HFF-Myc (cell line): ENCODE measurements around the gene KLHL29.

Experiments used
- DNase-seq: peaks from one replicate; pipeline ENCODE4 v3.0.0-alpha.2; 2011; ENCODE audit warnings: low read depth; ENCODE audit errors: extremely low read depth
- H3K4me3 ChIP-seq: replicated peaks from 2 replicates; pipeline ENCODE4 v1.5.1; 2011; ENCODE audit warnings: low read depth, mild to moderate bottlenecking, control low read depth, low read length
- TF ChIP-seq, protein P1 (sequence below): IDR thresholded peaks from 2 replicates; pipeline ENCODE4 v1.5.1; 2012; ENCODE audit warnings: mild to moderate bottlenecking, low read depth, low read length, control low read depth; ENCODE audit errors: missing control alignments

Gene KLHL29

DNA sequence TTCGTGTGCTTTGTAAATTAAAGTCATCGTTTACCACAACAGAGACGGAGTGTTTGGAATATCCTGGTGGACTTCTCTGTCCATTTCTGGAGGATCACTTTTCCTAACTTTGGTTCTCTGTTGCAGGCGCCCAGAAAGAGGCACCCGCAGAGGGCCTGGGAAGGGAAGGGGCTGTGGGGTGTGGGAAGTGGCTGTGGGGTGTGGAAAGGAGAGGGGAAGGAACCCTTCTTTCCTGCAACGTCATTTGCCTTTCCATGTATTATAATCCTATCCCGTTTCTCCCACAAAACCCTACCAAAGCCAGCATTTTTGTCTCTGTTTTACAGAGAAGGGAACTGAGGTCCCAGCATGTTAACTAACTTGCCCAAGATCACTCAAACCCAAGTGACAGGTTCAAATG lies 210.0 kb downstream of the KLHL29 start:
- no peak for DNase-seq
- no peak overlapping the region for H3K4me3 ChIP-seq
- TF ChIP-seq, protein P1, sequence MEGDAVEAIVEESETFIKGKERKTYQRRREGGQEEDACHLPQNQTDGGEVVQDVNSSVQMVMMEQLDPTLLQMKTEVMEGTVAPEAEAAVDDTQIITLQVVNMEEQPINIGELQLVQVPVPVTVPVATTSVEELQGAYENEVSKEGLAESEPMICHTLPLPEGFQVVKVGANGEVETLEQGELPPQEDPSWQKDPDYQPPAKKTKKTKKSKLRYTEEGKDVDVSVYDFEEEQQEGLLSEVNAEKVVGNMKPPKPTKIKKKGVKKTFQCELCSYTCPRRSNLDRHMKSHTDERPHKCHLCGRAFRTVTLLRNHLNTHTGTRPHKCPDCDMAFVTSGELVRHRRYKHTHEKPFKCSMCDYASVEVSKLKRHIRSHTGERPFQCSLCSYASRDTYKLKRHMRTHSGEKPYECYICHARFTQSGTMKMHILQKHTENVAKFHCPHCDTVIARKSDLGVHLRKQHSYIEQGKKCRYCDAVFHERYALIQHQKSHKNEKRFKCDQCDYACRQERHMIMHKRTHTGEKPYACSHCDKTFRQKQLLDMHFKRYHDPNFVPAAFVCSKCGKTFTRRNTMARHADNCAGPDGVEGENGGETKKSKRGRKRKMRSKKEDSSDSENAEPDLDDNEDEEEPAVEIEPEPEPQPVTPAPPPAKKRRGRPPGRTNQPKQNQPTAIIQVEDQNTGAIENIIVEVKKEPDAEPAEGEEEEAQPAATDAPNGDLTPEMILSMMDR: no peak

DNA sequence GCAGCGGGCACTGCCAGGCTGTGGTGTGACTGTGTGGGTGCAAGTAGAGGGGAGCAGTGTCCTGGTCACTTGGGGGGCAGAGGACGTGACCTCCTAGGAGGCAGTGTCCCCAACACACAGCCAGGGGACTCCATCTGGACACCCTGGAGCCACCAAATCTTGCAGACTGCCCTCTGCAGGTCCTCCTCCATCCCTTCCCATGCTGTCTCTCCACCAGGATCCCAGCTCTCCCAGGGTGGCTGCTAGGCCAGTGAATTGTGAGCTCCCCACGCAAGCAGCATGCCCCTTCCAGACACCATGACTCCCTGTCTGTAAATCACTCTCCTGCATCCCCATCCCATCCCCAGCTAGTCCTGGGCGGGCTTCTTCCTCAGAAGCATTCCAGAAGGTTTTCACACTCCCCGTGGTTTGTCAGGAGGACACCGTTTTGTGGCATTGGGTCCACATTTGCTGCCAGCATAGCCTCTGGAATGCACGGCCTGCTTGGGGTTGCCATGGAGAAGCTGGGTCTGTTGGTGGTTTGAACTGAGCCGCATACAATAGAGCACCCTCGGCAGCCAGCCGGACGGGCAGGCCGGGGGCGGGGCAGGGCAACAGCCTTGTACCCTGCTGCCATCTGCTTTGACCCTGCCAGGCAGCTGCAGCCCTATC lies 210.7 kb downstream of the KLHL29 start:
- DNase-seq: no peak
- TF ChIP-seq, protein P1: no peak
- H3K4me3 ChIP-seq: no peak overlapping the region

DNA sequence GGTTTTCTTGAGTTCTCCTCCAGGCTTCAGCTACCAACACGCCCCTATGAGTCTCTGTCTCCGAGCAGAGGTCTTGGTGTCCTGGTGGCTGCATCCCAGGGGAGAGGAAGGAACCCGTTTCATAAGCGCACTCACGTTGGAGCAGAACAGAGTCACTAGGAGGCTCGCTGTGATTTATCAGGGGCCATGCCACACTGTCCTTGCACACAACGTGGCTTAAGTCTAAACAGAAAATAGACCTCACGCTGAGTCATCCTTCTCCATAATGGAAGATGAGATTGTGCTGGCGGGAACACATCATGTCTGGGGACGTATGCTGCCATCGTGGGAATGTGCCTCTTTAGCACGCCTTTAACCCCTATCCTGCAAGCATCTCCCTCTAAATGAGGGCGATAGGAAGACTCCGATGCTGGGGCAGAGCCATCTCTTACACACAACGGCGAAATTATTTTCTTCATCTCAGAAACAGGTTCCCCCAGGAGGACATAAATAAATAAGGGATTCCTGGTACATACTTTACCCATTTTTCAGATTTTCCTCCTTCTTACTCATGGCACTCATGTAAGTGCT lies 211.4 kb downstream of the KLHL29 start:
- TF ChIP-seq, protein P1: no peak
- H3K4me3 ChIP-seq: no peak overlapping the region
- no peak for DNase-seq

DNA sequence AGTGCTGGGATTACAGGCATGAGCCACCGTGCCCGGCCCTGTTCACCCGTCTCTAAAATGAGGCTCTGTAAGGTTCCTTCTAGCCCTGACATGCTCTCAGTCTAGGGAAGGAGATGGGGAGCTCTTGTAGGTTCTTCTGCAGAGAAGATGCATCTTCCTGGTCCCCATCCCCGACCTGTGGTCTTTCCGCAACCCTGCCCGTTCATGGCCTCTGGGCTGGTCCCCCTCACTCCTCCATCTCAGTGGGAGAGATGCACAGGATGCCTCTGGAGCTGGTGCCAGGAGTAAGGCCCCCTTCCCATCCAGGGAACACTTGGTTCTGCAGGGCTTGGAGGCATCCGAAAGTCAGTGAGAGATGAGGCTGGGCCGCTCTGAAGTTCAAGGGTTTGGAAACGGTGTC lies 212.7 kb downstream of the KLHL29 start:
- TF ChIP-seq, protein P1: no peak
- no peak for DNase-seq
- H3K4me3 ChIP-seq: no peak overlapping the region

DNA sequence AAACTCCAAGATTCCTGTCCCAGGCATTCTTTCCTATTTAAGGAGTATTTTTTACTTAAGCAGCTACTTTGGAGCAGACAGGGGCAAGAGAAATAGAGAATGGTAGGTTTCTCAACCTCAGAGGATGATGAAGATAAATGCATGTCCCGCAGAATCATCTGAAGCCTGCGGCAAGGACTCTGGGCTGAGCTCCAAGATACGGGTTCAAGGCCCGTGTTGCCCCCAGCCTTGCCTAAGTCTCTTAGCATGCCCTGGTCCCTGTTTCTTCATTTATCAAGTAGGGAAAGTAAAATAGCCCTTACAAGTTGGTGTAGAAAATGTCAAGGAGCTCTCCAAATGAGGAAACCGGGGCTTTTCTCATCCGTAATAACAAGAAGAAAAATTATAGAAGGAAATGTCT lies 214.0 kb downstream of the KLHL29 start:
- TF ChIP-seq, protein P1: no peak
- DNase-seq: no peak
- no peak overlapping the region for H3K4me3 ChIP-seq

DNA sequence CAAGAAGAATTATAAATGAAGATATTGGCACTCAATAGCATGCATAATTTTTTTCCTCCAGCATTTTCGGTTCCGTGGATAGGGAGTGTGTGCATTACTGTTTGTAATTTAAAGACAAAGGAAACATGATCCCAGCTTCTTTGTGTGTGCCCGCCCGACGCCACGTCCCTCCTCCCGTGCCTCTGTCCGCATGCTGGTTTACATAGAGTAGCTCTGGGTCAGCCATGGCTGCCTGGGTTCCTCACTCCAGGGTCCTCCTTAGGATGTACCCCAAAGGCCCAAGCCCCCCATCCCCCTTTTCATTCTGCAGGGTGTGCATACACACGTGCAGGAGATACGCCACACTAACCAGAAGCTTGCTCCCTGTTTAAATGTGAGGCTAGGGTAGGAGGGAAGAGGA lies 214.7 kb downstream of the KLHL29 start:
- TF ChIP-seq, protein P1: no peak
- no peak for DNase-seq

DNA sequence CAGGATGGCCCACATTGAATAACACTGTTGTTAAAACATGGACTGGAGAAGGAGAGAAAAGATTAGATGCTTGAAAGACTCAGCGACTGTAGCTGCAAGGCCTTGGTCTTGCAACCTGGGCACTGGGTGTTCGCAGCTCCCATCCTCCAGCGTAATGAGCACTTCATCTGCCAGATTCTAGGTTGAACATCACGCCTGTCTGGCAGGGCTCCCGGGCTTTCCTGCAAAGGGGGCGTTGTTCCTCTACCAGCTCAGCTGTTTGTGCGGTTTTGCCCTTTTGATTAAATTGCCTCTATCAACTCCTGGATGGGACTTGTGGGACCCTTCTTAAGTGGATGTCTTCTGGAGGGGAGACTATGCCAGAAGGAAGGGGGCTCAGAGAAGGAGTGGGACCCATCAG lies 215.4 kb downstream of the KLHL29 start:
- no peak for DNase-seq
- no peak overlapping the region for H3K4me3 ChIP-seq
- TF ChIP-seq, protein P1: no peak

More for the DNA sequence above, 214.7 kb downstream of the KLHL29 start:
- no peak overlapping the region for H3K4me3 ChIP-seq
